Stimulated activated CD8-positive, alpha-beta memory T cell treated with anti-CD3 and anti-CD28 coated beads, Interleukin-12 subunit alpha, Interleukin-12 subunit beta, amount 100 ng/mL, for 24 hours (primary cell): ENCODE results near the gene IPO13.
A peak's percentile ranks its signal among the peaks of the same experiment; 100 is the strongest.

Experiments
- DNase-seq: peaks from one replicate; pipeline ENCODE4 v3.0.0-alpha.2; 2020; ENCODE audit errors: extremely low read depth

The IPO13 gene

DNA sequence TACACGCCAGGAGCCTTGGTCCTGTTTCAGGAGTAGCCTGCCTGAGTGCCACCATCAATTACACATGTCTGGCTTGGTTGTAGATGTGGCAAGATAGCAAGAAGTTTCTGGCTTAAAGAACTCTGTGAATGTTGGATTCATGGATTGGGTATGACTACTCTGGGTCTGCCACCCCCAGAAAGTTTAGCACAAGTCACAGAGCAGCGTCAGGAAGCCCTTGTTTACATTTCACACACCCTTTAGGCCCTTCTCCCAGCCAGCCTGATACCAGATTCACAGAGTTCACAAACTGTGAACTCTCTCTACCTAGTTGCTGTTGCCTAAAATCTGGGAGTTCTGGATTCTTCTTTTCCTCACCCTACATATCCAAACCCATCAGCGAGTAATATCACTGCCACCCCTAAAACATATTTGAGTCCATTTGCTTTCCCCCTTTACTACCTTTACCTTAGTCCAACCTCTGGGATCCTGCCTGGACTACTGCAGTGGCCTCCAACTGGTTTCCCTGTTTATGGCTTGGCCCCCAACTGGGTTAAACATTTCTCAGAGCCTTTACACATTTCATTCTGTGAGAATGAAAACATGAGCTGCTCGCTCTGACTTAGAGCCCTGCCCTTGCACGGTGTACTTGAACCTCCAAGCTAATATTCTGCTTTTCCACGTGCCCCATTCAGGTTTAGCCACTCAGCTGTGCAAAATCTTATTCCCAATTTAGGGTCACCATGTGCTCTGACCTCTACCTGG, 40.6 kb downstream of the IPO13 start:
- no peak for DNase-seq

DNA sequence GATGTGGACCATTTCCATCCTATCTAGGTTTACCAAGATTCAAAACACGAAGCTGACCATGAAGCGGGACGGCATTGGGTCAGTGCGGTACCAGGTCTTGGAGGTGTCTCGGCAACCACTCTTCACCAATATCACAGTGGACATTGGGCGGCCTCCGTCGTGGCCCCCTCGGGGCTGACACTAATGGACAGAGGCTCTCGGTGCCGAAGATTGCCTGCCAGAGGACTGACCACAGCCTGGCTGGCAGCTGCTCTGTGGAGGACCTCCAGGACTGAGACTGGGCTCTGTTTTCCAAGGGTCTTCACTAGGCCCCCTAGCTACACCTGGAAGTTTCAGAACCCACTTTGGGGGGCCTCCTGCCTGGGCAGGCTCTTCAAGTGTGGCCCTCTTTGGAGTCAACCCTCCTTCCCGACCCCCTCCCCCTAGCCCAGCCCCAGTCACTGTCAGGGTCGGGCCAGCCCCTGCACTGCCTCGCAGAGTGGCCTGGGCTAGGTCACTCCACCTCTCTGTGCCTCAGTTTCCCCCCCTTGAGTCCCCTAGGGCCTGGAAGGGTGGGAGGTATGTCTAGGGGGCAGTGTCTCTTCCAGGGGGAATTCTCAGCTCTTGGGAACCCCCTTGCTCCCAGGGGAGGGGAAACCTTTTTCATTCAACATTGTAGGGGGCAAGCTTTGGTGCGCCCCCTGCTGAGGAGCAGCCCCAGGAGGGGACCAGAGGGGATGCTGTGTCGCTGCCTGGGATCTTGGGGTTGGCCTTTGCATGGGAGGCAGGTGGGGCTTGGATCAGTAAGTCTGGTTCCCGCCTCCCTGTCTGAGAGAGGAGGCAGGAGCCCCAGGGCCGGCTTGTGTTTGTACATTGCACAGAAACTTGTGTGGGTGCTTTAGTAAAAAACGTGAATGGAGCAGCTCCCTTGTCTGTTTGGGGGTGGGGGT, 43.8 kb downstream of the IPO13 start:
- no peak for DNase-seq

DNA sequence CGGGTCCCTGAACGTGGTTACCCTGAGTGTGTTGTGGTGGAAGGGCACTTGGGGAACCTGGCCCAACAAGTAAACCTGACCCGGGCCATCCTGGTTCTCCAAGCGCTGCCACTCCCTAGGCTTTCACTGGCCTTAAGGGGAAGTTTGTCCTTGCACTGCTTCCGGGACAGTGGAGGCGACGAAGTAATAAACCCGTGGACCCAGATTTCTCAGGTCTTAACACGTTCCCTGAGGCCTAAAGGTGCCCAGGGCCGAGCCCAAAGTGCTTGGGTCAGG, 44.4 kb downstream of the IPO13 start:
- DNase-seq, result no peak

DNA sequence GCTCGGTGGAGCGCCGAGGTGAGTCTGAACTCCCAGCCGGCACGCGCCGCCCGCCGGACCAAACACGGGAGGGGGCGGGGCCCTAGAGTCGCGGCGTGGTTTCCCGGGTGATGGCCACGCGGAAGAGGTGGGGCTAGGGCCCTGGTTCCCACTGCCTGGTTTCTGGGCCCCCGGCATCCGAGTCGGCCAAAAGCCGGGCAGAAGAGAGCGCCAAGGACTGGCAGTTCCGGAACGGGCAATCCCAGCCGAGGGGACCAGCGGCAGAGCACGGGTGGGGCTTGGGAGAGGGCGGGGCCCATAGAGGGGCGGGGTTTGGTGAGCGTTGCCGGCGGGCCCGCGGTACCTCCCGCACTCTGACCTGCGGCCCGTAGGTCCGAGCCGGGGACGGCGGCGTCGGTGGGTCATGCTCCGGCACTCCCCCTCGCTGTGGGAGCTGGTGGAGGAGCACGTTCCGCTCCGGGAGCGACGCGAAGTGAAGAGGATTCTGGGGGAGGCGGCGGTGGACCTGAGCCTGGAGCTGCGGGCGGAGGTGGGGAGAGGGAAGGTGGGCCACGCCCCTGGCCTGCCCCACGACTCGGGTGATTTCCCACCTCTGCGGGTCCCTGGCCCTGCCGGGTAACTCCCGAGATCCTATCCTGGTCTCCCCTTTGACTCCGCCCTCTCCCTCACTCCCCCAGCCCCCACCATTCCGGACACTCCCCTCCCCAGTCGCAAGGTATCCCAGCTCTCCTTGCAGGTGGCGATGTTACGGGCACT, 44.9 kb downstream of the IPO13 start, which contains the start of gene CCDC24:
CCDC24 (plus strand) TSS at position 124 of the 756 bp plus-strand sequence; CDS start at position 404, 280 bp downstream.
- DNase-seq, result peak; percentile 52

DNA sequence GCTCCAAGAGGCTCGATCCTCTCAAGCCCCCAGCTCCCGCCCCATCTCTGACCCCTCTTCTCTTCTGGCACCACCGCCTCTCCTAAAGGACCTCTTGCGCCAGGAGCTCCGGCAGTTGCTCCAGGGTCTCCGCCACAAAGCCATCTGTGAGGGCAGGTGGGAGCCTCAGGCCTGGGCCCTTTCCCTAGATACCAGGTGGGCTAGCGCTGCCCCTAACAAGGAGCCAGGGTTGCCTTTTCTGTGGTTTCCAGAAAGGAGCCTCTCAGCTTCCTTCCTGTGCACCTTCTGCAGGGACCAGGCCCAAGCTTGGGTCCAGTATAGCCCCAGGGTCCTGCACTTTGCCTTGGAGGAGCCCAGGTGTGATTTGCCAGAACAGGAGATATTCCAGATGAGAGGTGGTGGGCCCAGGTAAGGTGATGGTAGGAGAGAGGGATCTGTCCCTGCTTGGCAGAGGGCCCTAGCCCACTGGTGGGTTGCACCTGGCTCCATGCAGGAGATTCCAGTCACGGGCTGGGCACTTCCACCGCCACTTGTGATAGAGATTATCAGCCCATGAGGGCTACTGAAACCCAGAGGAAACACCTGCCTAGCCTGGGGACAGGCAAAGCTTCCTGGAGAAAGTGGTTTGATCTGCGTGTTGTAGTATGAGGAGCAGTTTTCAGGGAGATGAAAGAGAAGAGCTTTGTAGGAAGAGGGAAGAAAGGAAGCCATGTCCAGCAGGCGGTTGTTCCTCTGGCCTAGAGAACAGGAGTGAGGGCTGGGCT, 45.7 kb downstream of the IPO13 start:
- no peak for DNase-seq

DNA sequence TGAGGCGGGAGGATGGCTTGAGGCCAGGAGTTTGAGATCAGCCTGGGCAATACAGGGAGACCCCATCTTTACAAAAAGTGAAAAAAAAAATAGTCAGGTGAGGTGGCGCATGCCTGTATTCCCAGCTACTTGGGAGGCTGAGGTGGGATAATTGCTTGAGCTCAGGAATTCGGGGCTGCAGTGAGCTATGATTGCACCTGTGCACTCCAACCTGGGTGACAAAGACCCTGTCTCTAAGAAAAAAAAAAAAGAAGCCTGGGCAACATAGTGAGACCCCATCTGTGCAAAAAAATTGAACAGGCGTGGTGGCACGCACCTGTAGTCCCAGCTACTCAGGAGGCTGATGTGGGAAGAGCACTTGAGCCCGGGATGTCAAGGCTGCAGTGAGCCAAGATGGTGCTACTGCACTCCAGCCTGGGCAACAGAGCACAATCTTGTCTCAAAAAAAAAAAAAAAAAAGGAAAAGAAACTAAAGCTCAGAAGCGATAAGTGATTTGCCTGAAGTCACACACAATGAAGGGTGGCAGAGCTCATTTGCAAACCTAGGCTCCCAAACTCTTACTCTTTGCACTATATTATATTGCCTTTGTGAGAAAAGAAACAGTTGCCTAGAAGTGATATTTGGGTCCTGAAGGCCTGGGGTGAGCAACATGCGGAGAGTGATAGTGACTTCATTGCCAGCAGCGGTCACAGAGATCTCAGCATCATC, 46.6 kb downstream of the IPO13 start:
- no peak for DNase-seq

DNA sequence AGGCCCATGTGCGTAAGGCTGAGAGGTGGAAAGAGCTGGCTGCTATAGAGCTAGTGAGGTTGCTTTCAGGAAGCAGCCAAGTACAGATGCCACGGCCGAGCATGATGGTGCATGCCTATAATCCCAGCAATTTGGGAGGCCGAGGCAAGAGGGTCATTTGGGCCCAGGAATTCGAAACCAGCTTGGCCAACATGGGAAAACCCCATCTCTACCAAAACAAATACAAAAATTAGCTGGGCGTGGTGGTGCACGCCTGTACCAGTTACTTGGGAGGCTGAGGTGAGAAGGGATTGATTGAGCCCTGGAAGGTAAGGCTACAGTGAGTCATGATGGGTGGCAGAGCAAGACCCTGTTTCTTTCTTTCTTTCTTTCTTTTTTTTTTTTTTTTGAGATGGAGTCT, 47.3 kb downstream of the IPO13 start:
- no peak for DNase-seq

DNA sequence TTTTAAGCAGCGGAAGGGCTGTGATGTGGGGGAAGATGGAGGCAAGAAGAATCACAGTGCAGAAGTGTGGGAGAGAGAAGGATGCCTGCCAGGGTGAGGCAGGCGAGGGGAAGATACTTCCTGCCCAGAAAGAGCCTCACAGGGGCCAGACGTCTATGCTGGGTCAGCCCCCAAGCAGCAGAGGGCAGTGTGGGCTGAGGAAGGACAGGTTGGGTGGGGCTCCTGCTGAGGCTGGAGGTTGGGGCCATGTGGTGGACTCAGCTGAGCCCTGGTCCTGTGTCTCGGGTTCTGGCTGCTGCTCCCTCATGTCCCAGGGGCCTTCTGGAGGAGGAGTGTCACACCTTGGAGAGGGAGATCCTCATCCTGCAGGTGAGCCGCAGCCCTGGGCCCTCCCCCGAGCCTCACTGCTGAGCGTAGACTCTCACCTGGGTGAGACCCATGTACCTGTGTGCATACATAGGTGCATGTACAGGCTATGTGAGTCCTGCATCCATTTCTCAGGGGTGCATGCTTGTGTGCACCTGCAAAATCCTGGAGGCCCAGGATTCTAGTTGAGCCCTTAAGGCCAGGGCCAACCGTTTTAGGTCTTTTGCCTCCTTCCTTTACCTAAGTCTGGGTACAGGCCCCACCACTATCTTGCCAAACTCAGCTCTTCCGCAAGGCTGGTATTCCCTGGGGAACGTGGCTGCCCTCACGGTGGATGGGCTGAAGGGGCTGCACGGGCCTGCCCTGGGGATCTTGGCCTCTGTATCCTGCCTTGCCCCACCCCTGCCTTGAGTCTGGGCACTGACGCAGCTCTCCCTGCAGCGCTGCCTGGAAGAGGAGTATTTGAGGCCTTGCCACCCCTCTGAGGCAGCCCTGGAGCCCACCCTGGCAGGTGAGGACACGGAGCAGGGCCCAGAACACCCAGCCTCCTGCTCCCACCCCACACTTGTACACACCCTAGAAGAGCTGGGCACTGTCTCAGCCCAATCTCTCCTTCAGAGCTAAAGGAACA, 48.3 kb downstream of the IPO13 start:
- DNase-seq, result no peak

DNA sequence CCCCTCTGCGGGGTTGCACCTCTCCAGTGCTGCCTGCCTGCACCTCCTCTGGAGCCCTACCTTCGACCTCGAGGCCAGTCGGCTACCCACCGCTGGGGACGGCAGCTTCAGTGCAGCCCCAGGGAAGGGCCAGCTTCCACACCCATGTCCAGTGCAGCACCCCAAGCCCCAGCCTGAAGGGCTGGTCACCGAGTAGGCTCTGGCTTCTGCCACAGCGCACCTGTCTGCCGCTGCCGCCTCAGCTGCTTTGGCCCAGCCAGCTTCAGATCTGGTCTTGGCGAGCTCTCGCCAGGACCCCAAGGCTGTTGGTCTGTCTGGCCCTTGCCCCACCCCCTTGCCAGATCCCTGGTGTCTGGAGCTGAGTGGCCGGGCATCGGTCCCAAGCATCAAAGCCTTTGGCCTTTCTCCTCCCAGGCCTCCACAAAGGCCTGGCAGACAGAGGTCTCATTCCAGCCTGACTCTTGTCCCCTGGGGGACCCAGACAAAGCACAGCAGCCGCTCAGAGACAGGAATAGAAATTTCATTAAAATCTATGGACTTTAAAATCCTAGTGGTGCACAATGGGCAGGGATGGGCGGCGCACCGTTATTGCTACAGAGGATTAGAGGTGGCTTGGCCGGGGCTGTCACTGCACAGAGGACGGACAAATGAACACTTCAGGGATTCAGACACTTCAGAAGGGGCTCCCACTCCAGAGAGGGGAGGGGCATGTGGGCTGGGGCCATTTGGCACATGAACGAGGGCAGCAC, 49.4 kb downstream of the IPO13 start:
- DNase-seq, result no peak

DNA sequence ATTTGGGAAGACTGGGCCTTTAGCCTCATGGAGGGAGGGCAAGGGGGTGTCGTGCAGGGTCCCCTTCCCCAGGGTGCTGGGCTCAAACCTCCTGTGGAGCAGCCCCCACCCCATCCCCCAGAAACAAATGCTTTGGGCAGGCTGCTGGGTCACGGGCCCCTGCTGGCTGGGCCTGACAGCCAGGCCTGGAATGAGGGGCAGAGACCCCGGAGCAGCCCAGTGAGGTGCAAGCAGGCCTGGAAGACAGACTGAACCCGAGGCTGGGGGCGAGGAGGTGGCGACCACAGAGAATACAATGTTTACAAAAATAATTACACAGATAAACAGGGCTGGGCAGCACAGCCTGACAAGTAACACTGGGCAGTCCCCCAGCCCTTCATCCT, 50.0 kb downstream of the IPO13 start:
- DNase-seq, result no peak

DNA sequence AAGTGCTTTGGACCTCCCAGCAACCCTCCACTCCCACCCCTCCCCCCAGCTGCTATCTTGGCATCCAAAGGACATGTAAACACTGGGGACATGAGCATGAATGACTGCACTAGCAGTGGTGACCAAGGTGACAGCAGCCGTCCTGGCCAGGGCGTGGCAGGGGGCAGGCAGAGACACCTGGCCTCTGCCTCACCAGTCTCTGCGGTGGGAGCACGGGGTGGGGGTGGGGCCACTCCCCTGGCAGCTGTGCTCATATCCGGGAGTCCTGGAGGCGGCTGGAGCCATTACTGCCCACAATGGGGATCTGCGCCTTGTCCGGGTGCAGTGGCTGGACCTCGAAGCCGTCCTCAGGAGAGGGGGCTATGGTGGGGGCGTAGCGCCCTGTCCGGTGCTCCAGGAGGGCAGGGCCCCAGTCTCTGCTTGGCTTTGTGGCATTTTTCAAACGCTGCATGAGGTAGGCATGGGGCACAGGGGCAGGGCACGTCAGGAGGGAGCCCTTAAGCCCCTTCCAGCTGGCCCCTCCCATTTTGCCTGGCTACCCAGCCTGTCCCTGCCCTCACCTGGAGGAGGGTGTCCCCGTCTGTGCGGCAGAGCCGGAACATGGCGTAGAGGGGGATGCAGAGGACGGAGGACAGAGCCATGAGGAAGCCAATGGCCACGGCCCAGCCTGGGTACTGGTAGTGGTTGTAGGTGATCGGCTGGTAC, 50.7 kb downstream of the IPO13 start:
- no peak for DNase-seq

DNA sequence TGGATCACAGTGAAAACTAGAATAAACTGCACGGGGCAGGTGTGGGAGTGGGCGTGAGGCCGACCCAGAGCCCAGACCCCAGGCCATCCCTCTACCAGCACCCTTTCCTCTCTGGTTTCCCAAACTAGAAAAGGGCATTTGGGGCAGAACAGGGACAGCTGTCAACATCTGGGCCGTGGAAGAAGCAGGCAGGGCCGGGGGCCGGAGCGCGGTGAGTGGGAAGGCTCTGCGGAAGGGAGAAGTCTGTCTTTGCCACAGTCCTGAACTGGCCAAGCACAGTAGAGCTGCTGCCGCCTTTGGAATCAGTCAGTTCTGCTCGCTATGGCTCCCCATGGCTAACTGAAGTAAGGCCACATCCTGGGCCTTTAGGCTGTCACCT, 51.2 kb downstream of the IPO13 start:
- DNase-seq, result no peak

DNA sequence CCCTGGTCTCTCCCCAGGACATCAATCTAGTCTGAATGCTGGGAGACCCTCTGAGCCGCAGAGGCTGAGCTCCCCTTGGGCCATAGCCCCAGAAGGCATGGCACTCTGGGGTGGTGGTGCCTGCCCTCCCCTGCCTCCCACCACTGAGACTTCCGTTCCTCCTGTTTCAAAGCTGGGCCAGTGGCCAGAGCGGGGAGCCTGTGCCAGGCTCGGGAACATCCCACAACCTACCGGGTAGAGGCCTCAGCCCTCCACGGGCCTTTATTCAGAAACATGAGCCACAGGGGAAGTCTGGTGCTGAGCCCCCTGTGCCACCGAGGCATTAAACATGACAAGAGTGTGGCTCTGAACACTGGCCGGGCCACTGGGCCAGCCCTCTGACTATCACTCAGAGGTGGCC, 52.7 kb downstream of the IPO13 start:
- DNase-seq, result no peak

DNA sequence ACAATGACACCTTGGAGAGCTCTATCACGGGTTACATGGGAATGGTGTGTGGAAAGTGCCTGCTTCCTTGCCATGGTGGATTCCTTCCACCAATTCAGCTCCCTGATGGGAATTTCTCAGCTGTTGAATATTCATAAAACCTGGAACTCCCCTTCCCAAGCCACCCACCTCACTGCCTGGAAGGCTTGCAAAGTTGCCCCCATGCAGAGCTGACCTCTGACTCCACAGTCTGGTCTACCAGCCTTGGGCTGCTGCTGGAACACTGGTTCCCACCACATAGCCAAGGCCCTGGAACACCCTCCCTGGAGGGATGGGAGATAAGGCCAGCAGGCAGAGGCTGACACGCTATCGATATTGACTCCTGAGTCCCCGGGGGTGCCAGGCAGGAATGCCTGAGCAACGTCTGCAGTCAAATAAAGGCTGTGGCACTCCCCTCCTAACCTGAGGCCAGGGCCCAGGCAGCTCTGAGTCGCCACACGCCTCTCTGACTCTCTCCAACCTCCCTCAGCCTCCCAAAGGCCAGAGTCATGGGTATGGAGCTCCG, 53.4 kb downstream of the IPO13 start:
- DNase-seq, result no peak

DNA sequence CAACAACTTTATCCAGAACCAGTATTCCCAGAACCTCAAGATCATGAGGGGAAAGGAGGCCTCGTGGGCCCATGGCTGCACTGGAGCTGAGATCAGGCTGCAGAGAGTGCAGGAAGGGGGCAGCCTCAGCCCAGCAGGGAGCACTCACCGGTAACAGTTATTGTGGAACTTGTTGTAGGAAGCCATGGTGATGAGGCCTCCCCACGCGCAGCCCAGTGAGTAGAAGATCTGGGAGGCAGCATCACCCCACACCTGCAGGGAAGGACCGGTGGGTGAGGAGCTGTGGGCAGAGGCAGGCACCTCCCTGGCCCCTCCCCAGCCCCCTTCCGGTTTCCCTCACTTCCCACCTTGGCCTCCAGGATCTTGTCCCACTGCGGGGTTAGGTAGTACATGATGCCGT, 55.4 kb downstream of the IPO13 start:
- DNase-seq, result no peak

DNA sequence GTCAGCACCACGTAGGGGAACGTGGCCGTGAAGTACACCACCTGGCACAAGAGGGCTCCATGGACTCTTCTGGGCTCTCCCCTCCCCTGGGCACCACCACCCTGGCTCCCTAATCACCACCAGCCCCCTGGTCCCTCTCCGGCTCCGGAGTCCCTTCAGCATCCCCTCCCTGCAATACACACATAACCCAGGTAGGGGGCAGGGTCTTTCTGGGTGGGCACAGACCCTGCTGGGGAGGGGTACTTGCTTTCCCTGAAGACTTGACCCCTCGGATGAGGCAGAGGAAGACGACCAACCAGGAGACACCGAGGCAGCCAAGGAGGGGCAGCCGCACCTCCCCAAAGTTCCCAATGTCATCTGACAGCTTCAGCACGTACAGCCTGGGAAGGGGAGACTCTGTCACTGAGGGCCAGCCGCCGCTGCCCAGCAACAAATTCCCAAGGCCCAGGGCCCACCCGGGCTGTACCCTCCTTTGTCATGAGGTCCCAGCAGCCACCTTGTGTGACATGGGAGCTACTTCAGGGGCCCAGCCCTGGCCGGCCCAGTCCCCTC, 55.9 kb downstream of the IPO13 start:
- no peak for DNase-seq

DNA sequence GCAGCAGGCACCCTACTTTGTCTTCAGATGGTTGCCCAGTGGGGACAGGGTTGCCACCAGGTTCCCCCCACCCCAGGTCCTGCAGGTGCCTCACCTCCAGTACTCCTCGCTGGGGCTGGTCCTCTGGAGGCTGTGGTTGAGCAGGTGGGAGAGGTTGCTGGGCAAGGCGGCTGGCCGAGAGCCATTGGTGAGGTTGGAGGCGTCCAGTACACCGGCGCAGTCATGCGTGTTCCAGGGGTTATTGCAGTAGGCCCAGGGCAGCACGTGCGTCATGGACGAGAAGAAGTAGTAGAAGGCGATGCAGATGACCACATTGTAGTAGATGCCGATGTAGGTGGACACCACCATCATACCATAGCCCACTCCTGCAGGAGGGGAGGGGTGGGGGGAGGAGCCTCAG, 61.5 kb downstream of the IPO13 start:
- DNase-seq, result no peak

DNA sequence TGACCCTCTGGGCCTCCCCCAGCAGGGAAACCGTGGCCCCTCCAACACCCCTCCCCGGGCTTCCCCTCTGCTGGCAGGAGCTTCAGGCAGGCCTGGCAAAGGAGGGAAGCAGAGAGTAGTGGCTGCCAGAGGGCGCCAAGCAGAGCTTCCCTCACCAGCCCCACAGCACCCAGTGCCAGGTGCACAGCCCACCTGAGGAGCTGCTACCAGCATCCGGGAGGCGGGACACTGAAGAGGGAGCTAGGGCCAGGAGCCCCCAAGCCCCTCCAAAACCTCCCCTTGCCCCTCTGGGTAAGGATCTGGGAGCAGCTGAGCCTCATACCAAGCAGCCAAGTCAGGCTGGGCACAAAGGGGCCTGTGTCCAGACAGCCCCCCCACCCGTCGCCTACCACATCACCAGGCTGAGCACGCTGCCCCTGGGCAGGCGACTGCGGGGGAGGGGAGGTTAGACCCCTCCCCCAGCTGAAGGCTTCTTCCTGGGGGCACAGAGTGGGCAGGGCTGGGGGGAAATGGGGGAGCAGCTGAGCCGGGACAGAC, 64.3 kb downstream of the IPO13 start:
- DNase-seq, result no peak
